Osteoblast (primary cell): ENCODE data around the gene MRPS31. TPM values are rescaled to one million over a fixed set of nuclear protein-coding genes. Genes with fewer than 3 reads are reported as not detected.
A peak's percentile ranks its signal among the peaks of the same experiment; 100 is the strongest.
"Not testable (repeated sequence)": the region's sequence is repeated elsewhere in the genome, so short reads cannot be mapped to it uniquely, and the experiment has no call there.

Source experiments
- DNase-seq: peaks from one replicate; pipeline ENCODE4 v3.0.0; 2011; ENCODE audit warnings: low spot score, mixed read lengths; ENCODE audit not compliant: insufficient read length; ENCODE audit errors: missing footprints
- H2AFZ ChIP-seq: 2 replicates; pipeline ENCODE4 v1.6.0; 2011; ENCODE audit warnings: mild to moderate bottlenecking, low read length
- H3K27ac ChIP-seq: 2 replicates; pipeline ENCODE4 v1.5.1; 2011; ENCODE audit warnings: mild to moderate bottlenecking, low read depth, low read length, moderate library complexity
- H3K27me3 ChIP-seq: 2 replicates; pipeline ENCODE4 v1.6.0; 2012; ENCODE audit warnings: mild to moderate bottlenecking, control low read depth, inconsistent platforms, low read length, moderate library complexity; ENCODE audit not compliant: insufficient read depth
- H3K36me3 ChIP-seq: 2 replicates; pipeline ENCODE4 v1.5.1; 2011; ENCODE audit warnings: mild to moderate bottlenecking, low read length, control low read depth, moderate library complexity; ENCODE audit not compliant: insufficient read depth
- H3K4me1 ChIP-seq: 2 replicates; pipeline ENCODE4 v1.5.1; 2011; ENCODE audit warnings: mild to moderate bottlenecking, low read length, control low read depth, moderate library complexity; ENCODE audit not compliant: insufficient read depth
- H3K4me2 ChIP-seq: 2 replicates; pipeline ENCODE4 v1.6.0; 2011; ENCODE audit warnings: mild to moderate bottlenecking, low read length; ENCODE audit not compliant: insufficient read depth
- H3K4me3 ChIP-seq: fragments of 200-600 bp; sonication (generic); 3 replicates; pipeline ENCODE4 v1.5.1; 2012; ENCODE audit warnings: mild to moderate bottlenecking, low read length, inconsistent platforms; ENCODE audit not compliant: insufficient read depth
- H3K79me2 ChIP-seq: 2 replicates; pipeline ENCODE4 v1.6.0; 2012; ENCODE audit warnings: mild to moderate bottlenecking, low read length, control low read depth, inconsistent platforms; ENCODE audit not compliant: insufficient read depth
- H3K9me3 ChIP-seq: 2 replicates; pipeline ENCODE4 v1.5.1; 2011; ENCODE audit warnings: low read depth, low read length, control low read depth
- H4K20me1 ChIP-seq: 2 replicates; pipeline ENCODE4 v1.6.0; 2012; ENCODE audit warnings: mild to moderate bottlenecking, low read length, control low read depth; ENCODE audit not compliant: insufficient read depth
- CTCF ChIP-seq: IDR thresholded peaks from 2 replicates; pipeline ENCODE4 v1.5.1; 2011; ENCODE audit warnings: mild to moderate bottlenecking, low read depth, low read length, moderate library complexity; ENCODE audit errors: extremely low read depth
- total RNA-seq: library from RNA; depleted of rRNA; stranded (reverse); fragments of >200 nt; gene quantifications from 2 replicates; pipeline ENCODE4 v1.2.3, GENCODE V29; 2012

The MRPS31 gene
- total RNA-seq, 1 donor: 13.4 TPM

GRCh38 chr13:40756042-40756441 is 14.9 kb downstream of the MRPS31 start:
- no peak for TF ChIP-seq CTCF
- no peaks in the 10 kb centered on the region for H3K4me1 ChIP-seq
- H4K20me1 ChIP-seq: no peaks in the 10 kb centered on the region
- DNase-seq: no peak
- H3K27me3 ChIP-seq: no peaks in the 10 kb centered on the region
- no peak overlapping the region for H3K4me3 ChIP-seq
- no peak overlapping the region for H3K27ac ChIP-seq
- no peak overlapping the region for H2AFZ ChIP-seq
- H3K36me3 ChIP-seq: peaks cover 34% of the 10 kb centered on the region
- H3K9me3 ChIP-seq: no peaks in the 10 kb centered on the region
- no peaks in the 10 kb centered on the region for H3K79me2 ChIP-seq
- H3K4me2 ChIP-seq: no peak overlapping the region

GRCh38 chr13:40755082-40755700 is 15.8 kb downstream of the MRPS31 start:
- Histone ChIP-seq H3K79me2 (no peaks in the 10 kb centered on the region), H3K4me2 (no peak overlapping the region), H3K9me3 (no peaks in the 10 kb centered on the region), H3K4me3 (no peak overlapping the region), H4K20me1 (no peaks in the 10 kb centered on the region), H2AFZ (no peak overlapping the region), H3K27ac (no peak overlapping the region), H3K4me1 (no peaks in the 10 kb centered on the region), H3K27me3 (no peaks in the 10 kb centered on the region), H3K36me3 (peaks cover 34% of the 10 kb centered on the region)
- TF ChIP-seq CTCF: no peak
- DNase-seq: no peak

- Histone ChIP-seq H3K4me1 (no peaks in the 10 kb centered on the region), H3K4me3 (no peak overlapping the region), H2AFZ (no peak overlapping the region), H3K4me2 (no peak overlapping the region), H3K79me2 (no peaks in the 10 kb centered on the region), H3K27ac (no peak overlapping the region), H3K27me3 (no peaks in the 10 kb centered on the region), H4K20me1 (no peaks in the 10 kb centered on the region), H3K9me3 (no peaks in the 10 kb centered on the region), H3K36me3 (peaks cover 30% of the 10 kb centered on the region)
- DNase-seq: no peak
- peak; percentile 36 for TF ChIP-seq CTCF
Observed at GRCh38 chr13:40749327-40749726, 21.7 kb downstream of the MRPS31 start.

- not testable (repeated sequence) for H3K9me3 ChIP-seq, H3K4me2 ChIP-seq, H3K79me2 ChIP-seq, H3K36me3 ChIP-seq, H3K27me3 ChIP-seq, DNase-seq, H3K27ac ChIP-seq, H2AFZ ChIP-seq, H4K20me1 ChIP-seq, H3K4me3 ChIP-seq, H3K4me1 ChIP-seq
Observed at GRCh38 chr13:40735232-40735548, 35.8 kb downstream of the MRPS31 start.

GRCh38 chr13:40734536-40735231 is 36.3 kb downstream of the MRPS31 start:
- DNase-seq, H3K27me3 ChIP-seq, H2AFZ ChIP-seq, H3K4me1 ChIP-seq, H4K20me1 ChIP-seq, H3K4me2 ChIP-seq, H3K36me3 ChIP-seq, H3K4me3 ChIP-seq, H3K27ac ChIP-seq, H3K79me2 ChIP-seq, H3K9me3 ChIP-seq: not testable (repeated sequence)
